ENCODE results near the gene CLEC2D. TPM values are rescaled to one million over a fixed set of nuclear protein-coding genes. Genes with fewer than 3 reads are reported as not detected.

The CLEC2D gene
- total and polyA plus RNA-seq, 2 donors (not counting 3 experiments of a cell fraction or from before 2014, with no cell fraction given) = 1.8 to 4.1 TPM

- Histone ChIP-seq H3K4me2 (ENCODE audit: insufficient read depth, low read length) (no peak overlapping the region), H2AFZ (ENCODE audit: low read depth, low read length) (no peak overlapping the region), H3K9me3 (replicated peaks; ENCODE audit: control insufficient read depth, insufficient read depth, low read length) (no peaks in the 10 kb centered on the region), H3K27ac (ENCODE audit: insufficient read depth, low read depth, low read length) (no peak overlapping the region), H4K20me1 (replicated peaks; ENCODE audit: control insufficient read depth, extremely low read depth, insufficient read depth, low read length) (no peaks in the 10 kb centered on the region), H3K27me3 (ENCODE audit: control insufficient read depth in 2 of 2, insufficient read depth in 2 of 2, low read length in 2 of 2) (no peaks in the 10 kb centered on the region), H3K4me1 (ENCODE audit: control insufficient read depth, extremely low read depth, insufficient read depth, low read length) (peaks cover 7% of the 10 kb centered on the region), H3K9ac (replicated peaks; ENCODE audit: extremely low read depth, insufficient read depth, low read length) (no peak overlapping the region), H3K36me3 (ENCODE audit: control insufficient read depth in 2 of 2, extremely low read depth in 1 of 2, insufficient read depth in 2 of 2, low read length in 2 of 2) (no peaks in the 10 kb centered on the region), H3K9me1 (replicated peaks; ENCODE audit: control insufficient read depth, extremely low read depth, insufficient read depth, low read length) (peaks cover 2% of the 10 kb centered on the region), H3K4me3 (replicated peaks in 1 of 3; ENCODE audit: insufficient read depth in 1 of 3, low read depth in 1 of 3, low read length in 3 of 3) (no peak overlapping the region), H3K79me2 (ENCODE audit: control insufficient read depth, insufficient read depth, low read length) (no peaks in the 10 kb centered on the region)
- CTCF ChIA-PET = no interaction called here
- no TSS peak for BruUV-seq (replicated peaks)
- TF ChIP-seq MAX (IDR thresholded peaks at IDR 0.05; ENCODE audit: insufficient read depth, insufficient read length) (no peak), POLR2AphosphoS5 (IDR thresholded peaks at IDR 0.05; ENCODE audit: insufficient read depth, low read depth, low read length) (no peak), POLR2A (IDR thresholded peaks at IDR 0.05; ENCODE audit: low read depth, low read length) (no peak)
- intact Hi-C loops (cut with micrococcal nuclease) (no loop called here), dilution Hi-C loops (cut with MboI; ENCODE audit: extremely low pct_ligation_motif_present, low sequenced_read_pairs) (no loop called here)
- no peak for DNase-seq (ENCODE audit: low read depth, low spot score)
- FAIRE-seq = no peak
- POLR2A ChIA-PET = no interaction called here
Measured at GRCh38 chr12:9735601-9736000, 66.1 kb downstream of the CLEC2D start.

GRCh38 chr12:9736936-9737705, 67.6 kb downstream of the CLEC2D start:
- dilution Hi-C loops (cut with MboI; ENCODE audit: extremely low pct_ligation_motif_present, low sequenced_read_pairs) (no loop called here), intact Hi-C loops (cut with micrococcal nuclease) (no loop called here)
- peak overlapping the region; percentile 19 for H3K4me2 ChIP-seq (ENCODE audit: insufficient read depth, low read length)
- no peak for FAIRE-seq
- DNase-seq (ENCODE audit: low read depth, low spot score) = peak; percentile 45
- TF ChIP-seq CTCF (IDR thresholded peaks at IDR 0.05; ENCODE audit: extremely low read depth in 1 of 2, insufficient read depth in 1 of 2, low read depth in 1 of 2, low read length in 2 of 2) (no peak), GATA2 (IDR thresholded peaks at IDR 0.05; ENCODE audit: insufficient read depth, insufficient read length, low read depth, low read length) (no peak), JUN (IDR thresholded peaks at IDR 0.05; ENCODE audit: borderline replicate concordance, insufficient read depth, insufficient read length, low read depth) (no peak), MYC (IDR thresholded peaks at IDR 0.05; ENCODE audit: low read depth, low read length) (no peak), POLR2AphosphoS5 (IDR thresholded peaks at IDR 0.05; ENCODE audit: insufficient read depth, low read depth, low read length) (no peak), FOS (IDR thresholded peaks at IDR 0.05; ENCODE audit: borderline replicate concordance, insufficient read depth, low read length) (no peak), EZH2 (IDR thresholded peaks at IDR 0.05; ENCODE audit: borderline replicate concordance, low read depth, low read length, severe bottlenecking) (no peak), MAX (IDR thresholded peaks at IDR 0.05; ENCODE audit: insufficient read depth, insufficient read length) (no peak), POLR2A (IDR thresholded peaks at IDR 0.05; ENCODE audit: low read depth, low read length) (no peak)
- no peaks in the 10 kb centered on the region for H4K20me1 ChIP-seq (replicated peaks; ENCODE audit: control insufficient read depth, extremely low read depth, insufficient read depth, low read length)
- no peaks in the 10 kb centered on the region for H3K27me3 ChIP-seq (ENCODE audit: control insufficient read depth in 2 of 2, insufficient read depth in 2 of 2, low read length in 2 of 2)
- H3K79me2 ChIP-seq (ENCODE audit: control insufficient read depth, insufficient read depth, low read length) = no peaks in the 10 kb centered on the region
- H3K4me3 ChIP-seq (replicated peaks in 1 of 3; ENCODE audit: insufficient read depth in 1 of 3, low read depth in 1 of 3, low read length in 3 of 3) = no peak overlapping the region
- no TSS peak for BruUV-seq (replicated peaks)
- POLR2A ChIA-PET = no interaction called here
- peak overlapping the region; percentile 46 for H2AFZ ChIP-seq (ENCODE audit: low read depth, low read length)
- H3K9me1 ChIP-seq (replicated peaks; ENCODE audit: control insufficient read depth, extremely low read depth, insufficient read depth, low read length) = peaks cover 2% of the 10 kb centered on the region
- H3K27ac ChIP-seq (ENCODE audit: insufficient read depth, low read depth, low read length) = no peak overlapping the region
- H3K9me3 ChIP-seq (replicated peaks; ENCODE audit: control insufficient read depth, insufficient read depth, low read length) = no peaks in the 10 kb centered on the region
- peaks cover 7% of the 10 kb centered on the region for H3K4me1 ChIP-seq (ENCODE audit: control insufficient read depth, extremely low read depth, insufficient read depth, low read length)
- no peak overlapping the region for H3K9ac ChIP-seq (replicated peaks; ENCODE audit: extremely low read depth, insufficient read depth, low read length)
- H3K36me3 ChIP-seq (ENCODE audit: control insufficient read depth in 2 of 2, extremely low read depth in 1 of 2, insufficient read depth in 2 of 2, low read length in 2 of 2) = no peaks in the 10 kb centered on the region
- CTCF ChIA-PET = interaction anchor here (1.9 kb wide), 1 partner anchor 13 kb away, joined by 10 read pairs; no protein-coding TSS in a partner anchor

Measured in endothelial cell of umbilical vein (primary cell).